ENCODE data around the gene EYA2. TPM values are rescaled to one million over a fixed set of nuclear protein-coding genes. Genes with fewer than 3 reads are reported as not detected.
A peak's percentile ranks its signal among the peaks of the same experiment; 100 is the strongest.

EYA2 gene
- total RNA-seq, 1 donor from 2014 or later: 94.1 TPM

GRCh38 chr20:47024461-47024937 is 129.9 kb downstream of the EYA2 start:
- Mint-ChIP-seq H3K4me3 (ENCODE audit: unreplicated experiment) (peak overlapping the region; percentile 40), H3K27me3 (ENCODE audit: unreplicated experiment) (peaks cover 4% of the 10 kb centered on the region), H3K27ac (ENCODE audit: unreplicated experiment) (no peak overlapping the region), H3K4me1 (ENCODE audit: low read depth, unreplicated experiment) (peaks cover 26% of the 10 kb centered on the region), H3K9me3 (ENCODE audit: unreplicated experiment) (peaks cover 4% of the 10 kb centered on the region), H3K36me3 (ENCODE audit: unreplicated experiment) (peaks cover 14% of the 10 kb centered on the region)
- DNase-seq: no peak
- no peak for TF ChIP-seq CTCF (IDR thresholded peaks at IDR 0.05; ENCODE audit: partially characterized antibody, unreplicated experiment)

- Mint-ChIP-seq H3K4me1 (ENCODE audit: low read depth, unreplicated experiment) (peaks cover 41% of the 10 kb centered on the region), H3K4me3 (ENCODE audit: unreplicated experiment) (no peak overlapping the region), H3K36me3 (ENCODE audit: unreplicated experiment) (peaks cover 16% of the 10 kb centered on the region), H3K9me3 (ENCODE audit: unreplicated experiment) (peaks cover 8% of the 10 kb centered on the region), H3K27ac (ENCODE audit: unreplicated experiment) (no peak overlapping the region), H3K27me3 (ENCODE audit: unreplicated experiment) (peaks cover 10% of the 10 kb centered on the region)
- DNase-seq: no peak
- no peak for TF ChIP-seq CTCF (IDR thresholded peaks at IDR 0.05; ENCODE audit: partially characterized antibody, unreplicated experiment)
These were observed 132.4 kb downstream of the EYA2 start for GRCh38 chr20:47027042-47027441.

- Mint-ChIP-seq H3K36me3 (ENCODE audit: unreplicated experiment) (peaks cover 16% of the 10 kb centered on the region), H3K4me1 (ENCODE audit: low read depth, unreplicated experiment) (peaks cover 43% of the 10 kb centered on the region), H3K27ac (ENCODE audit: unreplicated experiment) (no peak overlapping the region), H3K9me3 (ENCODE audit: unreplicated experiment) (peaks cover 8% of the 10 kb centered on the region), H3K27me3 (ENCODE audit: unreplicated experiment) (peaks cover 10% of the 10 kb centered on the region), H3K4me3 (ENCODE audit: unreplicated experiment) (no peak overlapping the region)
- no peak for TF ChIP-seq CTCF (IDR thresholded peaks at IDR 0.05; ENCODE audit: partially characterized antibody, unreplicated experiment)
- DNase-seq: no peak
These were observed 132.8 kb downstream of the EYA2 start for GRCh38 chr20:47027456-47027855.

- peaks cover 16% of the 10 kb centered on the region for H3K36me3 Mint-ChIP-seq (ENCODE audit: unreplicated experiment)
- no peak overlapping the region for H3K4me3 Mint-ChIP-seq (ENCODE audit: unreplicated experiment)
- TF ChIP-seq CTCF (IDR thresholded peaks at IDR 0.05; ENCODE audit: partially characterized antibody, unreplicated experiment): no peak
- H3K9me3 Mint-ChIP-seq (ENCODE audit: unreplicated experiment): peaks cover 8% of the 10 kb centered on the region
- DNase-seq: no peak
- peaks cover 40% of the 10 kb centered on the region for H3K4me1 Mint-ChIP-seq (ENCODE audit: low read depth, unreplicated experiment)
- no peak overlapping the region for H3K27ac Mint-ChIP-seq (ENCODE audit: unreplicated experiment)
- peaks cover 10% of the 10 kb centered on the region for H3K27me3 Mint-ChIP-seq (ENCODE audit: unreplicated experiment)
These were observed 133.8 kb downstream of the EYA2 start for GRCh38 chr20:47028487-47028886.

- TF ChIP-seq CTCF (IDR thresholded peaks at IDR 0.05; ENCODE audit: partially characterized antibody, unreplicated experiment): no peak
- Mint-ChIP-seq H3K4me1 (ENCODE audit: low read depth, unreplicated experiment) (peaks cover 32% of the 10 kb centered on the region), H3K27me3 (ENCODE audit: unreplicated experiment) (peaks cover 10% of the 10 kb centered on the region), H3K4me3 (ENCODE audit: unreplicated experiment) (no peak overlapping the region), H3K27ac (ENCODE audit: unreplicated experiment) (no peak overlapping the region), H3K36me3 (ENCODE audit: unreplicated experiment) (peaks cover 16% of the 10 kb centered on the region), H3K9me3 (ENCODE audit: unreplicated experiment) (peaks cover 8% of the 10 kb centered on the region)
- DNase-seq: no peak
These were observed 135.2 kb downstream of the EYA2 start for GRCh38 chr20:47029845-47030244.

Data from glutamatergic neuron (in vitro differentiated cells).